ENCODE data around the gene ITGB1.

- TF ChIP-seq EZH2 (IDR thresholded peaks at IDR 0.05; ENCODE audit: insufficient read depth, poor library complexity, severe bottlenecking) (no peak), EZH2phosphoT487 (IDR thresholded peaks at IDR 0.05; ENCODE audit: insufficient read depth, low read depth) (no peak)
Observed at GRCh38 chr10:32931593-32931992, 26.4 kb downstream of the ITGB1 start.
